Kidney epithelial cell (primary cell): Measurements from ENCODE around the gene TACR2. TPM values are rescaled to one million over a fixed set of nuclear protein-coding genes. Genes with fewer than 3 reads are reported as not detected.

Experiments
- DNase-seq: peaks from one replicate; pipeline ENCODE4 v3.0.0-alpha.2; 2010; ENCODE audit warnings: low read depth
- H3K27me3 ChIP-seq: 2 replicates; pipeline ENCODE4 v1.6.0; 2011; ENCODE audit warnings: low read length; ENCODE audit not compliant: control insufficient read depth, insufficient read depth
- H3K36me3 ChIP-seq: 2 replicates; pipeline ENCODE4 v1.5.1; 2011; ENCODE audit warnings: low read length; ENCODE audit not compliant: control insufficient read depth, insufficient read depth
- H3K4me3 ChIP-seq: 2 replicates; pipeline ENCODE4 v1.5.1; 2011; ENCODE audit warnings: low read depth, mild to moderate bottlenecking, control low read depth, low read length
- total RNA-seq: library from RNA; depleted of rRNA; stranded (reverse); fragments of >200 nt; gene quantifications from 2 replicates; pipeline ENCODE4 v1.2.3, GENCODE V29; 2015
- TF ChIP-seq, protein P1 (sequence below): IDR thresholded peaks from 2 replicates; pipeline ENCODE4 v1.5.1; 2011; ENCODE audit warnings: mild to moderate bottlenecking, moderate library complexity, low read length, control low read depth, inconsistent platforms; ENCODE audit not compliant: insufficient read depth, poor library complexity, severe bottlenecking

TACR2 gene
- total RNA-seq, 1 donor from 2014 or later, result not detected

DNA sequence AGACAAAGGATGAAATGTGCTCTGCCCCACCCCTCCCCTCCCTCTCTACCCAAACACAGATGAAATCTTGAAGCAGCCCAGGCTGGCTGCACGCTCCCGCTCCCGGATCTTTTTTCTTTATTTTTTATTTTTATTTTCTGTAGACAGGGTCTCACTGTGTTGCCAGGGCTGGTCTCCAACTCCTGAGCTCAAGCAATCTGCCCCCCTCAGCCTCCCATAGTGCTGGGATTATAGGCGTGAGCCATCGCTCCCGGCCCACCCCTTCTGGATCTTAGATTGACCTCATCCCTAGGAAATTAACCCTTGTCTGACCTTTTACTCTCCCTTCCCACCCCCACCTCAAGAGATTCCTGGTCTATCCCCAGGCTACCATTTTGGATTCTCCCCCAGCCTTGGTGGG lies 14.3 kb downstream of the TACR2 start:
- Histone ChIP-seq H3K27me3 (no peaks in the 10 kb centered on the region), H3K4me3 (no peak overlapping the region), H3K36me3 (no peaks in the 10 kb centered on the region)
- no peak for DNase-seq
- TF ChIP-seq, protein P1, sequence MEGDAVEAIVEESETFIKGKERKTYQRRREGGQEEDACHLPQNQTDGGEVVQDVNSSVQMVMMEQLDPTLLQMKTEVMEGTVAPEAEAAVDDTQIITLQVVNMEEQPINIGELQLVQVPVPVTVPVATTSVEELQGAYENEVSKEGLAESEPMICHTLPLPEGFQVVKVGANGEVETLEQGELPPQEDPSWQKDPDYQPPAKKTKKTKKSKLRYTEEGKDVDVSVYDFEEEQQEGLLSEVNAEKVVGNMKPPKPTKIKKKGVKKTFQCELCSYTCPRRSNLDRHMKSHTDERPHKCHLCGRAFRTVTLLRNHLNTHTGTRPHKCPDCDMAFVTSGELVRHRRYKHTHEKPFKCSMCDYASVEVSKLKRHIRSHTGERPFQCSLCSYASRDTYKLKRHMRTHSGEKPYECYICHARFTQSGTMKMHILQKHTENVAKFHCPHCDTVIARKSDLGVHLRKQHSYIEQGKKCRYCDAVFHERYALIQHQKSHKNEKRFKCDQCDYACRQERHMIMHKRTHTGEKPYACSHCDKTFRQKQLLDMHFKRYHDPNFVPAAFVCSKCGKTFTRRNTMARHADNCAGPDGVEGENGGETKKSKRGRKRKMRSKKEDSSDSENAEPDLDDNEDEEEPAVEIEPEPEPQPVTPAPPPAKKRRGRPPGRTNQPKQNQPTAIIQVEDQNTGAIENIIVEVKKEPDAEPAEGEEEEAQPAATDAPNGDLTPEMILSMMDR, result no peak

DNA sequence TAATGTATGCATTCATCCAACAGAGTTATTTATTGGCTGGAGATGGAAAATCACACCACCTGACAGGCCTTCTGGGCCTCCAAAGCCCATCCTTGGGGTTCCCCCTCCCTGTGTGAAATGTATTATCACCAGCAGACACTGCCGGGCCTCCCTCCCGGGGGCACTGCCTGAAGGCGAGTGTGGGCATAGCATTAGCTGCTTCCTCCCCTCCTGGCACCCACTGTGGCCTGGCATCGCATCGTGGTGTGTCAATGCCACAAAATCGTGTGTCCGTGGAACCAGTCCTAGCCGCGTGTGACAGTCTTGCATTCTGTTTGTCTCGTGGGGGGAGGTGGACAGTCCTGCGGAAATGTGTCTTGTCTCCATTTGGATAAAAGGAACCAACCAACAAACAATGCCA lies 15.3 kb downstream of the TACR2 start:
- no peak for DNase-seq
- TF ChIP-seq, protein P1, result no peak
- no peaks in the 10 kb centered on the region for H3K36me3 ChIP-seq
- H3K4me3 ChIP-seq, result no peak overlapping the region
- H3K27me3 ChIP-seq, result no peaks in the 10 kb centered on the region

DNA sequence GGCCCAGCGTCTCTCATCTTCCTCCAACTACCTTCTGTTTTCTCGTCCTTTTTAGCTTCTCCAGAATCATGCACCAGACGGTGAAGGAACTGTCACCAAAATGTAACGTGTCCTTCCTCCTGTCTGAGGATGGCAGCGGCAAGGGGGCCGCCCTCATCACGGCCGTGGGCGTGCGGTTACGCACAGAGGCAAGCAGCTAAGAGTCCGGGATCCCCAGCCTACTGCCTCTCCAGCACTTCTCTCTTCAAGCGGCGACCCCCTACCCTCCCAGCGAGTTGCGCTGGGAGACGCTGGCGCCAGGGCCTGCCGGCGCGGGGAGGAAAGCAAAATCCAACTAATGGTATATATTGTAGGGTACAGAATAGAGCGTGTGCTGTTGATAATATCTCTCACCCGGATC lies 15.8 kb downstream of the TACR2 start:
- no peak for DNase-seq
- H3K27me3 ChIP-seq, result no peaks in the 10 kb centered on the region
- TF ChIP-seq, protein P1, result no peak
- H3K36me3 ChIP-seq, result no peaks in the 10 kb centered on the region
- H3K4me3 ChIP-seq, result no peak overlapping the region

DNA sequence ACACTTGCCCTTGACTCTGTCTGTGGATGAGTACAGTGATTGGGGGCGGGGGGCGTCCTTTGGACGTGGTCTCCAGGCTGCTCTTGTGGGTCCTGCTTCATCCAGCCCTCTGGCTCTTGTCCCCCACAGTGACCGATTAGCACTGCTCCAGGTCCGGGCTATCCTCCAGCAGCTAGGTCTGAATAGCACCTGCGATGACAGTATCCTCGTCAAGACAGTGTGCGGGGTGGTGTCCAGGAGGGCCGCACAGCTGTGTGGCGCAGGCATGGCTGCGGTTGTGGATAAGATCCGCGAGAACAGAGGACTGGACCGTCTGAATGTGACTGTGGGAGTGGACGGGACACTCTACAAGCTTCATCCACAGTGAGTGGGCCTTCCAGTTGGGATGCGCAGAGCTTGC lies 18.3 kb downstream of the TACR2 start:
- TF ChIP-seq, protein P1, result no peak
- Histone ChIP-seq H3K4me3 (no peak overlapping the region), H3K36me3 (no peaks in the 10 kb centered on the region), H3K27me3 (no peaks in the 10 kb centered on the region)
- no peak for DNase-seq

DNA sequence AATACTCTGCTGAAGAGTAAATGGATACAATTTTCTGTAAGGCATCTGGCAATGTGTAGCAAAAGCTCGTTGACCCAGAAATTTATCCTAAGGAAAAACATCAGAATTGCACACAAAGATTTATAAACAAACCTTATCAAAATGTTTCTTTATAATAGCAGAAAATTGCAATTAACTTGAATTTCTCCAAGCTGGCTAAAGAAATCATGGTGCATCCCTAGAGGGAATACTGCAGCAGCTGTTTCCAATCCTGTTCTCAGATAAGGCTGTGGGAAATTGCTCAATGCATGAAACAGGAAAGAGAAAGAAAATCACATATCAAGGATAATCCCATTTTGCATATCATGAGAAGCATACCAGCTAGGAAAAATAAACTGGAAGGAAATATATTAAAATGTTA lies 18.7 kb downstream of the TACR2 start:
- H3K36me3 ChIP-seq, result no peaks in the 10 kb centered on the region
- no peak for DNase-seq
- no peak overlapping the region for H3K4me3 ChIP-seq
- no peaks in the 10 kb centered on the region for H3K27me3 ChIP-seq
- TF ChIP-seq, protein P1, result no peak

DNA sequence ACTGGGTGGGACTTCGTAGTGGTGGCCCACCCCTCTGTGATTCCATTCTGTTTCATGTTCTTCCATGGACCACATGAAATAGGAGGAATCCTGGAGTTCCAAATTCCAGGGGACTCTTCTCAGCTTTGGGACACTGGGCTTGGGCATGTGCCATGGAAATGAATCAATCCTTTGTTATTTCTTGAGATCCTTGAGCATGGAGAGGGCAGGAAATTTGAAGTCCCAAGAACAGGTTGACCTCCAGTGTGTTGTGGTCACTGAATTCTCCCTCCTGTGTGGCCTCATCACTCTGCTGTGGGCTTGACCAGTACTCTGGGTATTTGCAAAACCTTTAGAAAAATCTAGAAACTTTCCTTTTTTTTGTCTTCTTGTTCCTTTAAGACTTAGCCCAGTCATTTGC lies 22.7 kb downstream of the TACR2 start:
- Histone ChIP-seq H3K27me3 (no peaks in the 10 kb centered on the region), H3K36me3 (no peaks in the 10 kb centered on the region), H3K4me3 (no peak overlapping the region)
- TF ChIP-seq, protein P1, result no peak
- DNase-seq, result no peak
